Activated naive CD8-positive, alpha-beta T cell treated with anti-CD3 and anti-CD28 coated beads, Interleukin-2, amount 50 U/mL, for 16 hours (primary cell): ENCODE results near the gene EEPD1.

ENCODE experiments used
- DNase-seq: peaks from one replicate; pipeline ENCODE4 v3.0.0-alpha.2; 2020; ENCODE audit warnings: low read depth, low spot score

The EEPD1 gene

GRCh38 chr7:36190447-36191291, 37.6 kb downstream of the EEPD1 start:
- no peak for DNase-seq

DNA sequence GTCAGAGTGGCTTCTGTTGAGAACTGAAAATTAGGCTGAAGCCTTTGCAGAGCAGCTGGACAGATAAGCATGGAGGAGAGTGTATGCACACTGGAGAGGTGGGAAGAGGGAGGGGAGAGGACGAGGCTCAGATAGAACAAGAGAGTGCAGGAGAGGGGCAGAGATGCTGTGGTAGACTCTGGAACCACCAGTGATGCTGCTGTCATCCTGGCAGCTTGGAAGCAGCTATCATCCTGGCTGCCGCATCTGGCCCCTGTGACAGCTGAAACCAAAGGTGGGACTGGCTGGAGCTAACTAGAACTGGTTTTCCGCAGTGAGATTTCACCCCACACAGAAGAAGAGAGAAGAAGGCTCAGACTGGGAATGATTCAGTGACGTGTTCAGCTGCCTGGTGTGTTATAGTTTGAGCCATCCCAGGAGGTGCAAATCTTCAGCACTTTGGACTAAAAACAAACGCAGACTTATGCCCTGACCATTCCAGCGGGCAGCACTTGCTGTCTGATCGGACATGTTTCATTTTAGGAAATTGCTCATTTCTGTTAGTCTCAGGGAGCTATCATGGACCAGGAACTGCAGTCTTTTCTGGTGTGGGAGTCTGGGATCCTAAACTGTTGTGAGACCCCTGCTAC, 38.4 kb downstream of the EEPD1 start:
- DNase-seq: no peak

GRCh38 chr7:36192053-36192824, 39.2 kb downstream of the EEPD1 start:
- DNase-seq: no peak

DNA sequence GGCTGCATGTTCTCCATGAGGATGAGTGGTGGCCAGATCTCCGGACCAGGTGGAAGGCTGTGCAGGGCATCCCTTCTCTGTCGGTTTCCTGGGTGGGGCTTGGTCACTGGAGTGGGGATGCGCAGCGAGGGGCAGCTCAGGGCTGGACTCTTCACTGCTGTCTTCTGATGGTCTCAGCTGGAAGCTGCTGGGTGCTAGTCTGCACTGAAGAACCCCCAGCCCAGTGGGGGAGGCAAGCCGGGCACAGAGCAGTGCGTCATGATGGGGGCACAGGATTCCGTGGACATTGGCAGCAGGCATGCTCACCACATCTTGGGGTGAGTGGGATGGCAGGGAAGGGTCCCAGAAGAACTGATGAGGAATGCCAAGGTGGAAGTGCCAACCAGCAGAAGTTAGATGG, 39.8 kb downstream of the EEPD1 start:
- DNase-seq: no peak

DNA sequence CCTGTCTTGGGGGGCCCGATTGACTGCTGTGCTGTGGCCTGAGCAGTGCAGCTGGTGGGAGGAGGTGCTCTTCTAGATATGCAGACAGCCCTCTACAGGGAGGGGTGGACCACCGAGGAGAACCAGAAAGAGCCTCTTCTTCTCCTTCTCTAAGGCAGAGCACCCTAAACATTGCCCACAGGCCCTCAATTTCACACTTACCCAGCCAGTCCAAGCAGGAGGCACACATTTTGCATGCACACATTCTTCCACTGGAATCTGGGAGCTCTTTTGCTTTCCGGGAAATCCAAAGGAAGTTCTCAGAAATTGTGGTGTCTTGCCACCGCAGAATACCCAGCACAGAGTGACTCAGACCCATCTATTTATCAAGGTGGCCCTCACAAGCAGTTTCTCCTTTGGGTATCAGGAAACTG, 45.8 kb downstream of the EEPD1 start:
- no peak for DNase-seq

DNA sequence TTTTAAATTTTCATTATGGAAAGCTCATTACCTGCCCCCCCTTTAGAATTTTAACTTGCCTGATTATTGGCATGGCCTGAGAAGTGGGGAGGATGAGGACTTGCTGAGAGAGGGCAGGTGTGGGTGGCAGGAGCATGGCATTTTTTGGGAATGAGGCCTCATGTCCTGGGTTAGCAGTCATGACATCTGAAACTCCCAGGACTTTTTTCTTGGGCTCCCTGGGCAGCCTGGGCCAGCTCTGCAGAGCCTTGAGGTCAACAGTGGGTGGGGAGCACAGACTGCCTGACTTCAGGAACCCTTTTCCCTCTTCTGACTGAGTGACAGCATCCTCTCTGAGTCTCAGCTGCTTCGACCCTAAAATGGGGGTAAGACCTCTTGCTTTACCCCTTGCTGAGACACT, 46.3 kb downstream of the EEPD1 start:
- no peak for DNase-seq

- DNase-seq: no peak
Measured at GRCh38 chr7:36201122-36201723, 48.2 kb downstream of the EEPD1 start.

GRCh38 chr7:36202398-36202797, 49.3 kb downstream of the EEPD1 start:
- DNase-seq: no peak

DNA sequence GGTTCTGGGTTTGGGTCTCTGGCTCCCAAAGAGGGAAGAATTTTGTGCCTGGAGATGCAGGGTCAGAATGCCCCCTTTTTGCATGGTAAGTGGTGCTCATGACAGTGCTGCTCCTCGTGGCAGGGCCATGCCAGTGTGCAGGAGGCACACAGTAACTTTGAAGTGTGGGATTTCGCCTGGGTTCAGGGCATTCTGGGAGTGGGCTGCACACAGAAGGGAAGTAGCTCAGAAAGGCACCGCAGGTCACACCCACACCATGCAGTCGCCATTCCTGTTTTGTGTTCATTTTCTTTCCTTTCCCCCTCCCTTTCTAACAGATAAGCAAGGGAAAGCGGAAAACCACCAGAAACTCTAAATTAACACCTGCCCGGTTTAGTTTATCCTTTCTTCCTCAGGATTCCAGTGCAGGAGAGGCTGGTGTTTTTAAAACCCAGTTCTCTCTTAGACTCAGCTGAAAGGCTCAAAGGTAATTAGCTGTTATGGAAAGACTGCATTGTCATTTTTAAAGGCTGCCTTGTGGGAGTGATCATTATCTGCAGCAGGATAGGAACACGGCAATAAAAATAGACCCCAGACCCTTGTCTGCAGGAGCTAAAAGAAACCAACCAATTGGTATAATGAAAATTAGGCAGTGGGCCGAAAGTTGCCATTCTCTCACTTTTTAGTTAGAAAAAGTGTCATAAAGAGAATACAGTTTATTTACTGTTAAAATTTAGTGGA, 50.2 kb downstream of the EEPD1 start:
- no peak for DNase-seq

DNA sequence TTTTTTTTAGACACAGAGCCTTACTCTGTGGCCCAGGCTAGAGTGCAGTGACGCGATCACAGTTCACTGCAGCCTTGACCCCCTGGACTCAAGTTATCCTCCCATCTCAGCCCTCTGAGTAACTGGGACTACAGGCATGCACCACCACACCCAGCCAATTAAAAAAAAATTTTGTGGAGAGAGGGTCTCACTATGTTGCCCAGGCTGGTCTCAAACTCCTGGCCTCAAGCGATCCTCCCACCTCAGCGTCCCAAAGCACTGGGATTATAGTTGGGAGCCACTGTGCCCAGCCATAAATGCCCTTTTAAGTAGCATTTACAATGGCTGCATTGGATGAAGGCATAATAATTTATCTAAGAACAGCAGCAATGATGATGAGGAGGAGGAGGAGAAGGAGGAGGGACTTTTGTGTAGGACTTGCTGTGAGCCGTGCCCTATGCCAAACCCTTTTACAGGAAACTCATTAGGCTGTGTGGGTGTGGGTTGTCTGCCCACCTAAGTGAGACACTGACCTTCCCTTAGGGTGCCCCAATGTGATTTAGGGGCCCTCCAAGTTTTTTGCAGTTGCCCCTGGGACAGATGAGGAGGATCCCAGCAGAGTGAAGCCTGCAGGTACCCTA, 51.1 kb downstream of the EEPD1 start:
- DNase-seq: no peak

- DNase-seq: no peak
Measured at GRCh38 chr7:36204929-36205635, 52.0 kb downstream of the EEPD1 start.

GRCh38 chr7:36205803-36206202, 52.7 kb downstream of the EEPD1 start:
- DNase-seq: no peak

DNA sequence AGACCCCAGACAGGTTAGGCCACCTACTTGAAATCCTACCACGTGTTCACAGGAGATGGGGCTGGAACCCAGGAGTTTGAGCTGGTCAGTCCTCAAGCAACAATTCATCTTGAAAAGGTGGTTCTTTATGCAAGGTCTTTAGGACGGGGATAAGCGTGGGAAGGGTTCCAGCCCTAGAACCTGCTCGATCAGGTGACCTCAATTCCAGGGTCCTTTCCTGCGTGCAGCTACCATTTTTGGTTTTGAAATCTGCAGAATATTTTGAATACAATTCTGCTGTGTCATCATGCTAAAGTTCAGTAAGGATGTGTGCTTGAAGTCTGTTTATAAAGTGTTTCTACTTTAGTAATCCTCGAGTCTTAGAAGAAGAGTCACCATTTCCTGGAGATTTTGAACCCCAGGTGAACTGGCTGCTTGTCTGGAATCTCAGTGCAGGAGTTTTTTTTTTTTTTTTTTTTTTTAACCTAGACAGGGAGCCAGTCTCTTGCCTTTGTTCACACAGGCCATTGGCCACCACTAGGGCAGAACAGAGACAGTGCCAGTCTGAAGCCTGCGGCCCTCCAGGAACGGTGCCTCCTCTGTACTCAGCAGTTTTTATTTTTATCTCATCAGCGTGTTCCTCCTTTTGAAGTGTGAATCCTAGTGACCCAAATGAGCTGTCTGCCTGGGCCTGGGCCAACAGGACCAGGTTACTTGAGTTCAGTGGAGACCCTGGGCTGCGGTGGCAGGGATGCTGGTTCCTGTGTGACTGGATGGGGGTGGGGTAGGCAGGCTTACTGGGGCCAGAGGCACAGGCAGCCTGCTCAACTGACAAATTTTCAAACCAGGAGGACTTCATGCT, 54.6 kb downstream of the EEPD1 start:
- DNase-seq: no peak

- DNase-seq: no peak
Measured at GRCh38 chr7:36208426-36208825, 55.4 kb downstream of the EEPD1 start.

GRCh38 chr7:36208997-36209813, 56.2 kb downstream of the EEPD1 start:
- DNase-seq: no peak

DNA sequence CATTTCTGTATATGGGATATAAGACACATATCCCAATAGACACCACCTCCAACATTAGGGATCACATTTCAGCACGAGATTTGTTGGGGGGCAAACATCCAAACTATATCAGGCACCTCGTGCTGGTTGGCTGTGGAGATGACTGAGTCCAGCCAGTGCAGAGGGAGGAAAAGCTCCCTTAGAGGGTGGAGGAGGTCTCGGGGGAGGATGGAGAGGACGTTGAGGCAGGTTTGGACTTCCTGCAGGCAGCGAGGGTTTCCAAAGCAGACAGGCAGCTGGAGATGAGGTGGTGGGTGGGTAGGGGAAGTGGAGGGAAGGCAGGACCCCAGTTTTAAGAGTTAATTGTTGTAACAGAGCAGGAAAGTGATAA, 56.7 kb downstream of the EEPD1 start:
- no peak for DNase-seq

DNA sequence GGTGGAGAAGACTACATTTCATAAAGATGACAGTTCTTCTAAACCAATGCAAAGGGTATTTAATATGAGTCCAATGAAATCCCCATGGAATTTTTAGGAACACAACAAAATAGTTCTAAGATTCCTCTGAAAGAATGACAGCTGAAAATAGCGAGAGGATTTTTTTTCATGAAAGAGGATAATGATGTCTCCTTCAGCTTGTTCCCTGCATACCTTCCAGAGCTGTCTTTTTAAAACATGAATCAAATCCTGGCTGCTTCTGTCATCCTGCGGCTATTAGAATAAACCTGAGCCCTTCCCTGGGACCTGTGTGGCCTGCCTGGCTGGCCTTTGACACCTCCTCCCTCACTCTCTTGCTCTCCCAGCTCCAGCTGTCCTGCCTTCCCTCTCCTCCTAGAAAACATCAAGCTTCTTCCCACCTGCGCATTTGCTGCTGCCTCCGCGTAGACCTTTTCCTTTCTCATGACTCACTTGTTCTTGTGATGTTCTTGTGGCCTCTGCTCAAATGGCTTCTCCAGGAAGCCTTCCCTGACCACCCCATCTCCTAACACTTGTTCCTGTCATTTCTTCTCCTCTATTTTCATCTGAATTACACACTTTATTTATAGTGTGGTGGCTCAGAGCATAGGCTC, 57.4 kb downstream of the EEPD1 start:
- no peak for DNase-seq
